IPS DF 4.7 (cell line): Measurements from ENCODE around the gene EBNA1BP2.
A peak's percentile ranks its signal among the peaks of the same experiment; 100 is the strongest.
"Not testable (repeated sequence)": the region's sequence is repeated elsewhere in the genome, so short reads cannot be mapped to it uniquely, and the experiment has no call there.

Source experiments
- DNase-seq: peaks from one replicate; pipeline ENCODE4 v3.0.0-alpha.2; 2013; ENCODE audit warnings: low spot score; ENCODE audit errors: extremely low read depth

Gene EBNA1BP2

DNA sequence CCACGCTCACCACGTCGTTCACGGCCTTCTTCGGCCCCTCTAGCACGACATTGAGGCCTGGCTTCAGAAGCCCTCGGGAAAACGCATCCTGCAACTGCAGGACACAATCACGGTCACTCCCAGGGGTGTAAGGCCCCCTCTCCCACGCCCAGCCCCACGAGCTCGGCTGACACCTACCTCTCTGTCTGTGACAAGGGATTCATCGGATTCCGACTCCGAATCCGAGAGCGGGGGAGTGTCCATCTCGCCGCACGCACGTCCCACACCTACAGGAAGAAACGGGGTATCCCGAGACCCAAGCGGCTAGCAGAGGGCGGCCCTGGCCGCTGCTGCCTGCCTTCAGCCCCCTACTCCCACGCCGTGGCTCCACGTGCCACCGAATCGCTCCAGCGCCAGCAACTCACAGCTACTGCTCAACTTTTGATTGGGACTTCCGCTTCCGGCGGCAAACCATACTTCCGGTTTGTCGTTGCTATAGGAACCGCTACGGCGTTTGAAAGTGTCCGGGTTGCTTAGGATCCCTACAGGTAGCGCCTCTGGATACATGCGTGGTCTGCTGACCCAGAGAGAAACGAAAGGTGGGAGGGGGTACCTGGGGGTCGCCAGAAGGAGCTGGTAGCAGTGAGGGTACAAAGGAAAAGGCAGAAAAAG is at the start of gene EBNA1BP2, which contains the start of gene CFAP57:
TSS of gene EBNA1BP2 (minus strand) at position 415 of the 651 bp plus-strand sequence. CDS start at position 243, 172 bp downstream.
TSS of gene CFAP57 (plus strand) at position 455 of the 651 bp plus-strand sequence. CDS start 424 bp downstream, outside the sequence.
- DNase-seq, result peak; percentile 89

- DNase-seq, result no peak
Observed at GRCh38 chr1:43221797-43222196, 49.7 kb upstream of the EBNA1BP2 start.

DNA sequence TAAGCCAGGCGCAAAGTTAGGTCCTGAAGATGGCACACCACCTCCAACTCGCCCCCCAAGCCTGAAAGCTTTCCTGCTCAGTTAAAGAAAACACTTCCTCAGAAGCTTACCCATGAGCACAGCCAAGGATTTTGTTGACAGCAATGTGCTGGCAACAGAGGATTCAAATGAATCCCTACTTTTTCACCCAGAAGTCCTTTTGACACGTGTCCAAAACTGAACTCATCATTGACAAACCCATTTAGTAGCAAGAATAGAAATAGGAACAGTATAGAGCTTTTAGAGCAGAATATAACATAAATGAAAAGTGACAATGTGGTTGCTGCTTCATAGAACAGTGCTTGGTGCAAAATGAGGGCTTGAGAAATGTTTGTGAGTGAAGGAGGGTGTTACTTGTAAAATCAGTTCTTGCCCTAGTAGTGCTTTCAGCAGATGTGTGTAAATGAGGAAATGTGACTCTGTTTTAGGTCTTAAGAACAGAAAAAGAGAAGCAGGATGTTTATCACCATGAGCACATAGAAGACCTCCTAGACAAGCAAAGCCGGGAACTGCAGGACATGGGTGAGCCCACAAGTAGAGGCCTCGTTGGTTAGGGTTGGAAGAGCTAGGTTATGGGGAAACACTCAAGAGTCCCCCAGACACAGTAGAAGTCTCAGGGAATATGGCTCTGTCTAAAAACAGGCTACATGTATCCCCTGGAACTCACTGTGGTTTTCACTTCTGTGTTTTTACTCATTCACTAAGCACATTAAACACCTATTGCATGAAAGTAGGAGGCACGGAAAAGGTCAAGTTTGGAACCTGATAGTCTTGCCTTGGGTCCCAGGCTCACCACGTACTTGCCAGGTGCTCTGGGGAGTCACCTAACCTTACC is 49.1 kb upstream of the EBNA1BP2 start:
- DNase-seq, result no peak

DNA sequence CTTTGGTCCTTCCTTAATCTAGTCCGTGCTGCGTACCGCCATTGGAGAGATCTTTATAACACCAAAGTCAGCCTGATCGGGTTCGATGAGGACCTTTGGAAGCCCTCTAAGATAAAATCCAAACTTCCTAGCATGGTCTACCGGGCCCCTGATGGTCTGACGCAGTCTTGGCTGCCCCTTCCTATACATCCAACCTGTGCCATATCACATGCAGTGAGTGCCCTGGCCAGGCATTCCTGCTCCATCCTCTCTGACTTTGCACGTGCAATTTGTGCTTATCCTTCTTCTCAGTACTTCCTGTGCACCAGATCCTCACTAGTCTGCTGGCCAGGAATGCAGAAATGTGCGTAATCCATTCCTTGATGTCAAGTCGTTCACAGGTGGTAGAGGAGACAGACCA is 45.7 kb upstream of the EBNA1BP2 start:
- no peak for DNase-seq

GRCh38 chr1:43214501-43215444 is 42.7 kb upstream of the EBNA1BP2 start:
- no peak for DNase-seq

- not testable (repeated sequence) for DNase-seq
Observed at GRCh38 chr1:43208277-43208676, 36.2 kb upstream of the EBNA1BP2 start.

DNA sequence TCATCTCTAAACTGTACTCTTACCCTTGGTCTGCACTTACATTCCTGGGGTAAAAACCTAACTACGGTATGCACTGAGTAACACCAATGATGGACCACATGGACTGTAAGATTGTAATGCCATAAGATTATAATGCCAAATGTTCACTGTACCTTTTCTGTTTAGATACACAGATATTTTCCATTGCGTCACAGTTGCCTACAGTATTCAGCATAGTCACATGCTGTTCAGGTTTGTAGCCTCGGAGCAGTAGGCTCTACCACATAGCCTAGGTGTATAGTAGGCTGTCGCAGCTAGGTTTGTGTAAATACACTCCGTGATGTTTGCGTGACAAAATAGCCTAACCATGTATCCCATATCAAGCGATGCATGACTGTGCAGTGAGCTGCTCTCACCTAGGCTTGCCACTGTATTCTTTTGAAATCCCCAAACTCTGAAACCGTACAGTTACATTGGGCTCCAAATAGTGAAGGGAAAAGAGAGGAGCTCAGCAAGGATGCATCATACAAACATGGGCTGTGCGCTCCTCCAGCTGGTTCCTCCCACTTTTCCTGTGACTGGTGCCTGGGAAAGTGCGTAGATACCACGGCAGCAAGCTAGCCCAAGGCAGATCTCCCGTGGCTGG is 35.3 kb upstream of the EBNA1BP2 start:
- DNase-seq, result no peak

- peak; percentile 60 for DNase-seq
Observed at GRCh38 chr1:43206600-43207228, 34.6 kb upstream of the EBNA1BP2 start.

- DNase-seq, result no peak
Observed at GRCh38 chr1:43205671-43206070, 33.6 kb upstream of the EBNA1BP2 start.

GRCh38 chr1:43204394-43204793 is 32.3 kb upstream of the EBNA1BP2 start:
- DNase-seq, result no peak

DNA sequence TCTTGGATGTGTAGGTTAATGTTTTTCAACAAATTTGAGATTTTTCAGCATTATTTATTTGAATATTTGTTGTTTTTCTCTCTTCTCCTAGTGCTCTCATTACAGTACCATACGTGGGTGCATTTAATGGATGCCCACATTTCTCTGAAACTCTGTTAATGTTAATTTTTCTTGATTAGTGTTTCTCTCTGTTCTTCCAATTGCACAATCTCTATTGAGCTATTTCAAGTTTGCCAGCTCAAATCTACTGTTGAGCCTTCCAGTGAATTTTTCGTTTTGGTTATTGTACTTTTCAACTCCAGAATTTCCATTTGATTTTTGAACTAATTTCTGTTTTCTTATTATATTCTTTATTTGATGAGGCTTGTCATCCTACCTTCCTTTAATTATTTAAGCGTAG is 31.8 kb upstream of the EBNA1BP2 start:
- no peak for DNase-seq

GRCh38 chr1:43199093-43199726 is 27.1 kb upstream of the EBNA1BP2 start:
- no peak for DNase-seq

GRCh38 chr1:43197343-43198127 is 25.4 kb upstream of the EBNA1BP2 start:
- no peak for DNase-seq

GRCh38 chr1:43194509-43194908 is 22.4 kb upstream of the EBNA1BP2 start:
- no peak for DNase-seq

- no peak for DNase-seq
Observed at GRCh38 chr1:43188106-43188505, 16.0 kb upstream of the EBNA1BP2 start.

- DNase-seq, result no peak
Observed at GRCh38 chr1:43184995-43185394, 12.9 kb upstream of the EBNA1BP2 start.

GRCh38 chr1:43184388-43184787 is 12.3 kb upstream of the EBNA1BP2 start:
- DNase-seq, result no peak

DNA sequence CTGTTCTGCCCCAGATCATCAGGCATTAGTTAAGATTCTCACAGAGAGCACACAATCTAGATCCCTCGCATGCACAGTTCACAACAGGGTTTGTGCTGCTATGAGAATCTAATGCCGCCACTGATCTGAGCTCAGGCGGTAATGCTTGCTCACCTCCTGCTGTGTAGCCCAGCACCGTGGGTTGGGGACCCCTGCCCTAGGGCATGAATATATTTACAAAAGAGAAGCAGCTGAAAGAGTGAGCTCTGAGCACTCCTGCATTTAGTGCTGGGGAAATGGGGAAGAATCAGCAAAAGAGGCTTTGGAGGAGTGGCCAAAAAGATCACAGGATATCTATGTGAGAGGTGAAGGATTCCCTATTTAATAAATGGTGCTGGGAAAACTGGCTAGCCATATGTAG is 5.6 kb upstream of the EBNA1BP2 start:
- no peak for DNase-seq

- DNase-seq, result no peak
Observed at GRCh38 chr1:43174873-43175272, 2.8 kb upstream of the EBNA1BP2 start.
